Measurements from ENCODE around the gene NXF3.

NXF3 gene

GRCh38 chrX:103066606-103067005 is 26.3 kb downstream of the NXF3 start:
- in situ Hi-C loops (cut with MboI; ENCODE audit: low sequenced_read_pairs, unreplicated experiment), result no loop called here
- no peak for DNase-seq (ENCODE audit: low spot score)
- TF ChIP-seq CTCF (IDR thresholded peaks at IDR 0.05; ENCODE audit: borderline replicate concordance, control extremely low read depth, extremely low read depth, insufficient read depth, missing control alignments), result no peak

- no peak for TF ChIP-seq CTCF (IDR thresholded peaks at IDR 0.05; ENCODE audit: borderline replicate concordance, control extremely low read depth, extremely low read depth, insufficient read depth, missing control alignments)
- no peak for DNase-seq (ENCODE audit: low spot score)
- in situ Hi-C loops (cut with MboI; ENCODE audit: low sequenced_read_pairs, unreplicated experiment), result no loop called here
Observed at GRCh38 chrX:103063918-103064434, 29.0 kb downstream of the NXF3 start, which contains the start of gene BEX1. BEX1 (minus strand) TSS chrX:103064171; CDS start chrX:103063274, 897 bp downstream.

GRCh38 chrX:103063191-103063845 is 29.6 kb downstream of the NXF3 start:
- no peak for DNase-seq (ENCODE audit: low spot score)
- no peak for TF ChIP-seq CTCF (IDR thresholded peaks at IDR 0.05; ENCODE audit: borderline replicate concordance, control extremely low read depth, extremely low read depth, insufficient read depth, missing control alignments)
- in situ Hi-C loops (cut with MboI; ENCODE audit: low sequenced_read_pairs, unreplicated experiment), result no loop called here

GRCh38 chrX:103061486-103061885 is 31.5 kb downstream of the NXF3 start:
- no peak for TF ChIP-seq CTCF (IDR thresholded peaks at IDR 0.05; ENCODE audit: borderline replicate concordance, control extremely low read depth, extremely low read depth, insufficient read depth, missing control alignments)
- in situ Hi-C loops (cut with MboI; ENCODE audit: low sequenced_read_pairs, unreplicated experiment), result no loop called here
- DNase-seq (ENCODE audit: low spot score), result no peak

GRCh38 chrX:103056902-103057301 is 36.0 kb downstream of the NXF3 start:
- no peak for TF ChIP-seq CTCF (IDR thresholded peaks at IDR 0.05; ENCODE audit: borderline replicate concordance, control extremely low read depth, extremely low read depth, insufficient read depth, missing control alignments)
- no peak for DNase-seq (ENCODE audit: low spot score)
- in situ Hi-C loops (cut with MboI; ENCODE audit: low sequenced_read_pairs, unreplicated experiment), result no loop called here

- TF ChIP-seq CTCF (IDR thresholded peaks at IDR 0.05; ENCODE audit: borderline replicate concordance, control extremely low read depth, extremely low read depth, insufficient read depth, missing control alignments), result no peak
- in situ Hi-C loops (cut with MboI; ENCODE audit: low sequenced_read_pairs, unreplicated experiment), result no loop called here
- DNase-seq (ENCODE audit: low spot score), result no peak
Observed at GRCh38 chrX:103052625-103053024, 40.3 kb downstream of the NXF3 start.

Measured in GM13976 (cell line).